ENCODE measurements around the gene ZC3HAV1L. TPM values are rescaled to one million over a fixed set of nuclear protein-coding genes. Genes with fewer than 3 reads are reported as not detected.
A peak's percentile ranks its signal among the peaks of the same experiment; 100 is the strongest.
"Not testable (repeated sequence)": the region's sequence is repeated elsewhere in the genome, so short reads cannot be mapped to it uniquely, and the experiment has no call there.

ZC3HAV1L gene
- total RNA-seq, 1 donor from 2014 or later, result 5.7 TPM

DNA sequence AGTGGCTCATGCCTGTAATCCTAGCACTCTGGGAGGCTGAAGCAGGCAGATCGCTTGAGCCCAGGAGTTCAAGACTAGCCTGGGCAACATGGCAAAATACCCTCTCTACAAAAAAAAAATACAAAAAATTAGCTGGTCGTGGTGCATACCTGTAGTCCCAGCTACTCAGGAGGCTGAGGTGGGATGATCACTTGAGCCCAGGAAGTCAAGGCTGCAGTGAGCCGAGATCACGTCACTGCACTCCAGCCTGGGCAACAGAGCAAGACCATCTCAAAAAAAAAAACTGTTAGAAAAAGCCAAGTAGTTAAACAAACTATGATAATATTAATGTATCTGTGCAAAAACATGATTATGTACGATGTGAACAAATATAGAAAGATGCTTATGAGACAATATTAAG is 10.0 kb downstream of the ZC3HAV1L start:
- not testable (repeated sequence) for DNase-seq (ENCODE audit: low spot score in 2 of 2); FAIRE-seq

DNA sequence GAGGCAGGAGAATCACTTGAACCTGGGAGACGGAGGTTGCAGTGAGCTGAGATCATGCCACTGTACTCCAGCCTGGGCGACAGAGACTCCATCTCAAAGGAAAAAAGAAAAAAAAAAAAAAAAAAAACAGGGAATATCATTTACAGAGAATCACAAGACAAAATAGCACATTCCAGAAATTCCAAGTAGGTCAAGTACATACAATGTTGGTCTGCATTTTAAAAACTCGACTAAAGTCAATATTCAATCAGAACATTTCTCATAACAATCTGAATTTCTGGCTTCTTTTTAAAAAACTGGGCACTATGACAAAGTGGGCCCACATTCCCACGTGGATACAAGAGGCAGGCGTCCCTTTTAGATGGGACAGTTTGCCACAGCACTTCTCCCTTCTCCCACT is 12.8 kb downstream of the ZC3HAV1L start:
- DNase-seq (ENCODE audit: low spot score in 2 of 2), result no peak
- FAIRE-seq, result no peak

DNA sequence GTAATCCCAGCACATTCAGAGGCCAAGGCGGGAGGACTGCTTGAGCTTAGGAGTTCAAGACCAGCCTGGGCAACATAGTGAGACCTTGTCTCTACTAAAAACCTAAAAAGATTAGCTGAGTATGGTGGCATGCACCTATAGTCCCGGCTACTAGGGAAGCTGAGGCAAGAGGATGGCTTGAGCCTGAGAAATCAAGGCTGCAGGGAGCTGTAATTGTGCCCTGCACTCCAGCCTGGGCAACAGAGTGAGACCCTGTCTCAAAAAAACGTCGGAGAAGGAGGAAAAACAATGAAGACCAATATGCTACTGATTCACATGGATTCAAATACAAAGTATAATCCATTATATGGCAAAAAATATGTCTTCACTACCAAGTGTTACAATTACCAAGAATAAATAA is 13.6 kb downstream of the ZC3HAV1L start:
- FAIRE-seq, result no peak
- DNase-seq (ENCODE audit: low spot score in 2 of 2), result no peak

DNA sequence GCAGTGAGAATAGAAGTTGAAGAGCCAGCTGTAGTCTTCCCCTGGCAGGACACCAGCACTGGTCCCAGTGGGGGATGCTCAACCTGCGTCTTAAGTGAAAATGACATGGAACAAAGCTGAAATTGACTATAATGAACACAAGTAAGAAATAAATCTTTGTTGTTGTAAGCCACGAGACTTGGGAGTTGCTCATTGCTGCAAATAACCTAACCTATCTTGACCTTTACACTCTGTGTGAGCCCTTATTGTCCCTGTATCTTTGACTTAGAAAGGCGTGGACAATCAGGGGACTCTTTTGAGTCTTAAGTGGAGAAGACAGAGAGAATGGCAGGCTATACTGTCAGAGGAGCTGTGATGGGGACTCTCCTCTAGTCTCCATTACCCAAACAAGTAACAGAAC is 16.9 kb downstream of the ZC3HAV1L start:
- DNase-seq (ENCODE audit: low spot score in 2 of 2), result no peak
- no peak for FAIRE-seq

DNA sequence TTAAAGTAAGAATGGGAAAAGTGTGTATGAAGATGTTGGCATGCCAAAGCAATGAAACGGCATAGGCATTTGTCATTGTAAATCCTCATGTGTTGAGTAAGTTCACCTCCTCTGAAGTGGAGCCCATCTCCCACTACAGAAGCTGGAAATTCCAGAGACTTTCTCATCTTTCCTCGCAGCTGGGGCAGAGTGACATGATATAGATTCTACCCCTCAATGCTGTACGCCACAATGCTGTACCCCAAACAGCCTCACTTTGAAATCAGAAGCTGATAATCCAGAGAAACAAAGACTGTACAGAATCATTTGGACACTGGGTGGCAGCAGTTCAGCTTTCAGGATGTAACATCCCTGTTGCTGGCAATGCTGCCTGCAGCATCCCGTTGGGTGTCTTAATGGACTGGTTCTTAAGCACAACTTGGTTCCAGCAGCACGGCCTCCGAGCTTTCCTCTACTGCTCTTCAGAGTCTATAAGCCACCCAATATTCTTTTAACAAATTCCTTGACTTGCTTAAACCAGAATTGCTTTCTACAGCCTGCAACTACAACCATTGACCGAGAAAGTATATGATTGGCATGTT is 18.8 kb downstream of the ZC3HAV1L start:
- DNase-seq (ENCODE audit: low spot score in 2 of 2), result peak; percentile 41 to 72
- no peak for FAIRE-seq

DNA sequence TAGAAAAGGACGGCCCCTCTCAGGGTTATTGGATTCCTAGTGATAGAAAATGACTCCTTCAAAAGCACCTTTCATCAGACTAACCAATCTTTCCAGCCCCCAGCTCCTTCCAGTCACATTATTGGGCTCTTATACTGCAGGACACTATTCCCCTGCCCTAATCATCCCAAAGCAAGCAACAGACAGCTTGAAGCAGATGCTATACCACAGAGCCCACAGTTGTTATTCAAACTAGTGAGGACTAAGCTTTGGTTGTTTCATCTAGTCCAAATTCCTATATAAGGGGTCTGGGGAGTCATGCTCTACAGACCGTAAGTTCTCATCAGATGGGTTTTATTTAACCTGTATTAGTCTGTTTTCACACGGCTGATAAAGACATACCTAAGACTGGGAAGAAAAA is 24.5 kb downstream of the ZC3HAV1L start:
- no peak for DNase-seq (ENCODE audit: low spot score in 2 of 2)
- FAIRE-seq, result no peak

DNA sequence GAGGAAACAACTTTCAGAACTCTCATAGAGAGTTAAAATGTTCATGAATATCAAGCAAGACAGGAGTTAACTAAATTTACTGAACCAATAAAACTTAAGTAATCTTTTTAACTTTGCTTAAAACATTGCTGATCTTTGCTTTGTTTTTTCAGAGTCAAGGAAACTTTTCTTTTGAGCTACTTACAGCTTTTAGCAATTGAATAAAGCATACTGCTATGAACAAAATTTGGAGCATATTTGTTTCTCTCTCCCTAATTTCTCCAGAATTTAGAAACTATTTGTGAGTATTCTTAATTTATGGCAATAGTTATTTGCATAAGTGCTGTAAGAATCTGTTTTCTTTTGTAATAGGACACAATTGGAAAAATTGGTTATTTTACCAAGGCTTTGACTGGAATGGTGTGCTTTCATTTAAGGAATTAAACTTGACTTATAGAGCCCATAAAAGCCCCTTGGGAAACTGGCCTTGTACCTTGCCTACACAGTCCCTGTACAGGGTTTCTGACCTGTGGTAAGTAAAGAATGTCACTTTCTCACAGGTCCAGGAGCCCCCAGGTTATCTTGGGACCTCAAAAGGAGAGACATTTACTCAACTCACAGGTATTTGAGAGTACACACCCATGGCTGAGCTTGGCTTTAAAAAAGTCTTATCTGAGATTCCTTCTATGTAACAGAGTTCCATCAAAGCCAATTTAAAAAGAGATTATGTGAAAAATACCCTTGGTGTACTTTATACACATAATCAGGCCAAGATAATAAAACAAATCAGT is 31.3 kb downstream of the ZC3HAV1L start:
- DNase-seq (ENCODE audit: low spot score in 2 of 2) (no peak), FAIRE-seq (no peak)

DNA sequence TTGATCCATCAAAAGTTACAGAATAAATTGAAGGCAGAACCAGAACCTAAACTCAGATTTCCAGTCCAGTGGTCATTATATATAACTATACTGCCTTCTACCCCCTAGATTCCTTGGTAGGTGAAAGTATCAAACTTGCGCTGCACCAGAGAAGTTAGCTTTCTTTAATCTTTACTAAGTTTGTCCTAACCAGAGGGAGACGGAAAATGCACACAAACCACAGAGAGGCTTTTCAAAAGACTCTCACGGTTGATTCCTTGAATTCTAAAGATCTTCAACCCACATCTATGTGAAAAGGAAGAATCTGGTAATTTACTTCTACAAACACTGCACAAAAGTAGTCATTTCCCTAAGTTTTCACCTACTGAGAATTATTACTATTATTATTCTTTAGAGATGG is 36.4 kb downstream of the ZC3HAV1L start:
- no peak for DNase-seq (ENCODE audit: low spot score in 2 of 2)
- no peak for FAIRE-seq

DNA sequence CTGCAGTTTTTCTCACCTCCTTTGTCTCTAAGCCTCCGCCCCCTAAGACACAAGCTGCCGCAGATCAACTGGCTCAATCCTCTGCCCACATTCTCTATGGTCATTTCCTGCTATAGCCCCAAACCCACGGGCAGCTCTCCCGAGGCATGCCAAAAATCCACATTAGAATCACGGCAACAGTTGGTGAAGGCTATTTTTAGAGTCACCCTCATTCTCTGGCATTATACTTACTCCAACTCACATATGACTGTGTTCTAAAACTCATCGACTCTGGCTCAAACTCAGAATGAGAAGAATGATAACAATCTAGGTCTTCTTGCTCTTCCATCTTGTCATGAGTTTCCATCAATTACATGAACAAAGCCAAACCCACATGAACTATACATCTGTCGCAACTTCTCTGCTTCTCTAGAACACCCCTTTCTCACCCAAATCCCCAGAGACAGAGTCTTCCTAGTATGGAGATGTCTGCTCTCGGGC is 43.8 kb downstream of the ZC3HAV1L start:
- FAIRE-seq (no peak), DNase-seq (ENCODE audit: low spot score in 2 of 2) (no peak)

DNA sequence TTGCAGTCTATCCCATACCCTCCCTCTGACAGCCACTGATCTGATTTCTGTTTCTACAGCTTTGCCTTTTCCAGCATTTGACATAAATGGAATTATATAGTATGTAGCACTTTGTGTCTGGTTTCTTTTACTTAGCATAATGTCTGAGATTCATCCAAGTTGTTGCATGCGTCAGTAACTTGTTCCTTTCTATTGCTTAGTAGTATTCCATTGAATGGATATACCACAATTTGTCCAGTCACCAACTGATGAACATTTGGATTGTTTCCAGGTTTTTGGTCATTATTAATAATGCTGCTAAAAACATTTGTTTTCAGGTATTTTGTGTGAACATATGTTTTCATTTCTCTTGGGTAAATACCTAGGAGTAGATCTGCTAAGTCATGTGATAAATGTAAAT is 48.2 kb downstream of the ZC3HAV1L start:
- DNase-seq (ENCODE audit: low spot score in 2 of 2), result no peak
- no peak for FAIRE-seq

DNA sequence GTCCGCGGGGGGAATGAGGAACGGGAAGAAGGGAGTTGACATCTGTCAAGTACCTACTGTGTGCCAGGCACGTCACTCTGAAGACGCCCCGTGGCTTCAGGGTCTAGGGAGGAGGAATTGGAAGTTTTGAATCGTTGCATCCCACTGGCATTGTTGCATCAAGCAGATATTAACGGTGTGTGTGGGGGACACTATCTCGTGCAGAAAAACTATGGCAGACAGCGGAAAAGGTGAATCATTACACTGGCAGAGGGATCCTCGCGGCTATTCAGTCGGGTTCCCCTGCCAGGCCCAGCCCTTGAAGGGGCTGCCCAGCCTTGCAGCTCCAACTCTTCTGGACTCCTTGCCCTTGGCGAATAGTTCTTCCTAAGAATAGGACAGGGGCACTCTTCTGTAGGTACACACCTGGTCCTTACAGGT is 53.6 kb downstream of the ZC3HAV1L start:
- FAIRE-seq, result no peak
- no peak for DNase-seq (ENCODE audit: low spot score in 2 of 2)

DNA sequence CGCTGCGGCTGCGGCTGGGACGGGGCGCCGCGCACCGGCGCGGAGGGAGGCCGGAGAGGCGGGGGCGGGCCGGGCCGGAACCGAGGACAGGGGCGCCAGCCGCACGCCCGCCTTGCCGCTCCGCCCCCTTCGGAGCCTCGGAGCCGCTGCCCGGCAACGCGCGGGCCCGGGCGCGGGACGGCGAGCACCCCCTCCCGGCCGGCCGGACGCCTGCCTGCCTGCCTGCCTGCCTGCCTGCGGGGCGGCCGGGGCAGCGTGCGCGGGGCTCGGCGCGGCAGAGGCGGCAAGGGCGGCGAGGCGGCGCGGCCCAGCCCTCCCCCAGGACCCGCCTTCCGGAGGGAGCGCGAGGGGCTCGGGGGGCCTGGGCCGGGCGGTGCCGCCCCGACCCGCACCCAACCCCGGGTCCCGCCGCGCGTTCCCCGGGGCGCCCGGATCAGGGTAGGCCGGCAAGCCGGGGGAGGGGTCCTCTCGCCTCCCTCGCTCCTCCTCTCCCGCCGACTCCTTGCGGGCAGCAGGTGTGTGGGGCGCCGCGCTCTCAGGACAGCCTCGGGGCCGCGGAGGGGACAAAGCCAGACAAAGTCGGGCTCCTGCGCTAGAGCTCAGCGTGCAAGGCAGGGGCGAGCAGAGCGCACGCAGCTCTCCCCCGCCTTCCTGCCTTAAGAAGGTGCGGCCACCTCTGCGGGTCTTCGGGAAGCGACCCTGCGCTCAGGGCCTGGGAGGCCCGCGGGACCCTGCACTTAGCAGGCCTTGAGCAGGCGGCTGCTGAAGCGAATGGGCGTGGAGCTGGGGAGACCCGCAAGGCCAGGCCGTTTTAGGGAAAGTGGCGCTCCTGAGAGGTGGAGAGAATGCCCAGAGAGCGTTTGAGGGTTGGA is 54.3 kb downstream of the ZC3HAV1L start, which contains the start of gene KIAA1549:
KIAA1549 (minus strand) TSS at position 58 of the 872 bp plus-strand sequence. CDS start 120 bp downstream, outside the sequence.
- no peak for FAIRE-seq
- DNase-seq (ENCODE audit: low spot score in 2 of 2), result peak; percentile 81 to 82

DNA sequence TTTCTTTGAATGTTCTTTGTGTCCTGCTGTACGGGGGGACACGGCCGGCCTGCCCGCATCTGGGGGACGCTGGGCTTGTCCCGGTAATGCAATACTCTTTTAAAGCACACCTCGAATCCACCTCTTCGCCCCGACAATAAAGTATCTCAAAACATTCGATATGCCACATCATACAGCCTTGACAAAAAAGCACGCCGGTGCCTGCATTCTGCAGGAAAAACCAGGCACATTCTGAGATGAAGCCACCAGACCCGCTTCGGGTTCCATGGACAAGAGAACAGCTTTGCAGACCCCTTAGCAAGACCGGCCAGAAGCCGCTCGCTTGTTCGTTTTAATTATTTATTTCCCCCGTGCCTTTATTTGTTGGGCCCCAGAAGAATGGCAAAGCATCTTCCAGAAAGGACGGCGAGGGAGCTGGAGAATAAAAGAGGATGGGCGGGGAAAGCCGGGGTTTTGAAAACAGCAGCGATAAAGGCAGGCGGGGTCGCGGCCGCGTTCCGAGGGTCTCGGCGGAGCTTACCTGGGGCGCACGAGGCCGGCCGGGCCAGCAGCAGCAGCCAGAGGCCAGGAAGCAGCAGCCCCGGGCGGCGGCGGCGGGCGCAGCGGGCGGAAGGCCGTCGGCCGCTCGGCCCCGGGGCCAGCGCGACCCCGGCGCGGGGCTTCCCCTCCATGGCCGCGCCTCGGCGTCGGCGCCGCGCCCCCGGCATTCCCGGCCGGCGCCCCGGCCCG is 55.1 kb downstream of the ZC3HAV1L start:
- DNase-seq (ENCODE audit: low spot score in 2 of 2), result no peak
- no peak for FAIRE-seq

DNA sequence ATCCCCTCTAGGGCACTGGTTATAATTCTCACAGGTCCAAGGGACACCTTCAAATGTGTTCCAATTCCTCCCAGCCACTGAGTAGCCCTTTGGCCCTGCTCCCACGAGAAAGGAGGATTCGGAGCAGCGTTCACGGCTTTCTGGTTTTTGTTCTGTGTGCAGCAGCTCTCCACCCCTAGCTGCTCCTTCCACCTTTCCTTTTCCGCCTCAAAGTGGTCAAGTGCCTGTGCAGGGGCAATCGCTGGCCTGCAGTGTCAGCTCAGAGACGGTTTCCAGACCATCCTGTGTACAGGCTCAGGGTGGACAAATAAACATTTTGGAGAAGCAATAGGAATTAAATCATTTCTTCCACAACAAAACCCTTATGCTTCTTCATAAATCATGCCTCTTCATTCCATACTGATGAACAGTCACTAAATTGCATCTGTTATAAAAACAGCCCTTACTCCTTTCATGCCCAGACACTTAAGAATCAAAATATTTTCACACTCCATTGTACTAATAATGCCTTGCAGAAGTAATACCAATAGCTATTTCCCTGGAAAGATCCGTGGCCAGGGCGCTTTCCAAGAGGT is 55.8 kb downstream of the ZC3HAV1L start:
- DNase-seq (ENCODE audit: low spot score in 2 of 2), result no peak
- FAIRE-seq, result no peak

DNA sequence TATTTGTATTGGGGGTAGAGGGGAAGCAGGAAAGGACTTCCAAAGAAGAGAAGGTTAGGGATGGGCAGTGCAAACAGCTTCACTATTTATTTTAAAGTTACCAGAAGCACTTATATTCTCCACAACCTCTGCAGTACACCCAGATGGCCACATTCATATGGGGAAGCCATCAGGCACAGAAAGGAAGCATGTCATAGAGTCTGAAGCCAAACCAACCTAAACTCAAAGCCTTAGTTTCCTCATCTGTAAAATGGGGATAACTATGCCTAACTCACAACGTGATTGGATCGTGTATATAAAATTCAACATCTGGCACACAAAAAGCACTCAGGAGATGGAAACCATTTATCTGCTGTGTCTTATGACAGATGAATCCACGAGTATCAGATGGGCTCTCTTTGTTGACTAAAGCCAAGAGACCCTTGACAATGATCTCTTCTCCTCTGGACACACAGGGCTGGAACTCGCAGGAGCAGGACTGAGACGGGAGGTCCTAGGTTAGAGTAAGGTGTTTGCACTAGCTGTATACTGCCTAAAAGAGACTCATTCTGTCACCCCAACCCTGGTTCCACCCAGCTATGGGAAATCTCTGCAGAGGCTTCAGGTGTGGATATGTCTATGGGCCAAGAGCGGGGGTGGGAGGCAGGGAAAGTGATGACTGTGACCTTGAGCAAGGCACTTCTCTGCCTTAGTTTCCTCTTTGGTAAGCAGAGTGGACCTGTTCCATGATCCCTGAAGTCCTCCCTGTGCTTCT is 56.4 kb downstream of the ZC3HAV1L start:
- FAIRE-seq (no peak), DNase-seq (ENCODE audit: low spot score in 2 of 2) (no peak)

DNA sequence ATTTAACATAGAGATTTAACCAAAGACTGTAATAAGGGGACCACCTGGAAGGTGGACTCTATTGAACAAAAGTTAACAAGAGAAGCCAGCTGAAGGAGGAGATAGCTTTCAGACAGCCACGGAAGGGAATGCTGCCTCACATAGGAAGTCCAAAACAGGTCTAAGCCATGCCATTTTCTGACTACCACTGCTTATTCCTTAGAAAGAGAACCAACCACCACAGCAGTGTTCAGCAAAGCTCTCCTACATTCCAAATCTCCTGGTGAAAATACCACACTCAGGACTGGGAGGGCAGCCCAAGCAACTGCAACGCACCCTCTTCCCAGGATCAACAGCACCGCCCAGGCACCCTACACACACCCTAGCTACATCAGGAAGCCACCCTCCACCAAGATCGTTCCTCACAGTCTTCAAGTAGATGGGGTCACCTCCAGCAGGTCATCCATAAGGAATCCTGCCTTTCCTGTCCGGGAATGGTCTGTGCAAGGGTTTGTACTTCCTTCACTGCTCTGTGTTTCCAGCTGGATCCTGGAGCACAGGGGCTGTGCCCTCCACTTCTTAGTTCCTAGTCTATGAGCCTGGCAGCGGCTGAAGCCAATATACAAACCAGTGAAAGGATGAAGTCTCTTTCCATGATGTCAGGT is 57.2 kb downstream of the ZC3HAV1L start:
- no peak for DNase-seq (ENCODE audit: low spot score in 2 of 2)
- FAIRE-seq, result no peak

DNA sequence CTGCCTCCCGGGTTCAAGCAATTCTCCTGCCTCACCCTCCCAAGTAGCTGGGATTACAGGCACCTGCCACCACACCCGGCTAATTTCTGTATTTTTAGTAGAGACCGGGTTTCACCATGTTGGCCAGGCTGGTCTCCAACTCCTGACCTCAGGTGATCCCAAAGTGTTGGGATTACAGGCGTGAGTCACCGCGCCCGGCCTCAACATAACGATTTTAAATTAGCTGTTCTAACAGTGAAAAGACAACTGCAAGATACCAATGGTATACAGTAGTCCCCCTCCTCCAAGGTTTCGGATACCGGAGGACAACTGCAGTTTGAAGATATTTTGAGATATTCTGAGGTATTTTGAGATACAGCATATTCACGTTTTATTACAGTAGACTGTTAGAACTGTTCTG is 59.7 kb downstream of the ZC3HAV1L start:
- not testable (repeated sequence) for FAIRE-seq

More for the DNA sequence above, 59.7 kb downstream of the ZC3HAV1L start:
- DNase-seq (ENCODE audit: low spot score in 2 of 2), result not testable (repeated sequence)
